Sigmoid colon (tissue), 7 donors: ENCODE measurements around the gene MRPL11. TPM values are rescaled to one million over a fixed set of nuclear protein-coding genes. Genes with fewer than 3 reads are reported as not detected.

Experiments
- DNase-seq: peaks from one replicate; pipeline ENCODE4 v3.0.0-alpha.2; 2019
- H3K27ac ChIP-seq, 4 donors: fragments of 200-600 bp; sonication (generic); one replicate each; pipeline ENCODE4 v1.5.1; 2016 to 2019; ENCODE audit warnings: mild to moderate bottlenecking in 1 of 4
- H3K27me3 ChIP-seq, 3 donors: fragments of 200-600 bp; sonication (generic); one replicate each; pipeline ENCODE4 v1.5.1; 2019; ENCODE audit warnings: mild to moderate bottlenecking in 1 of 3
- H3K36me3 ChIP-seq, 4 donors: fragments of 200-600 bp; sonication (generic); one replicate each; pipeline ENCODE4 v1.5.1; 2016 to 2019
- H3K4me1 ChIP-seq, 4 donors: fragments of 200-600 bp; sonication (generic); one replicate each; pipeline ENCODE4 v1.5.1; 2017 to 2019
- H3K4me3 ChIP-seq, 4 donors: fragments of 200-600 bp; sonication (generic); one replicate each; pipeline ENCODE4 v1.5.1; 2017 to 2019; ENCODE audit warnings: mild to moderate bottlenecking in 2 of 4, moderate library complexity in 1 of 4
- H3K9me3 ChIP-seq, 4 donors: fragments of 200-600 bp in 3 of 4; sonication (generic) in 3 of 4; one replicate each; pipeline versions ENCODE4 v1.5.1 to v1.6.1; 2013 to 2019
- EP300 ChIP-seq, 4 donors: sonication (generic); formaldehyde crosslinking; IDR thresholded peaks; one replicate each; pipeline ENCODE4 v1.6.1; 2017; ENCODE audit warnings: antibody characterized with exemption in 4 of 4
- POLR2A ChIP-seq, 2 donors: fragments of 450-650 bp; IDR thresholded peaks; one replicate each; pipeline ENCODE4 v1.6.1; 2016; ENCODE audit warnings: antibody characterized with exemption in 2 of 2, mild to moderate bottlenecking in 2 of 2, moderate library complexity in 2 of 2
- POLR2AphosphoS5 ChIP-seq, 4 donors: sonication (generic); formaldehyde crosslinking; IDR thresholded peaks; one replicate each; pipeline ENCODE4 v1.6.1; 2017; ENCODE audit warnings: antibody characterized with exemption in 4 of 4
- WGBS, 2 donors: extraction: QIAGEN DNeasy Blood & Tissue Kit; methylation state at CpG; one replicate each; pipeline ENCODE4 v1.1.7; 2013; 5-methylcytosine and 5-hydroxymethylcytosine counted together
- intact Hi-C: fragments of 100-400 bp; cut with DNase I; formaldehyde crosslinking; loops from one replicate; pipeline ENCODE4 v1.15.1; 2023
- polyA plus RNA-seq, 3 donors: library from polyadenylated mRNA; stranded (reverse); fragments of 200-250 nt; gene quantifications; one replicate each; pipeline ENCODE4 v1.2.3, GENCODE V29; 2013
- total RNA-seq, 4 donors: library from RNA; depleted of rRNA; stranded (reverse); fragments of >200 nt; gene quantifications; one replicate each; pipeline ENCODE4 v1.1.0, GENCODE V29; 2016
- TF ChIP-seq, protein P1 (sequence below), 4 experiments: fragments of 450-650 bp in 3 of 4; fragments of 200-600 bp in 1 of 4; IDR thresholded peaks; one replicate each; pipeline ENCODE4 v1.5.1; 2016 to 2019; ENCODE audit warnings: antibody characterized with exemption in 4 of 4, mild to moderate bottlenecking in 3 of 4, moderate library complexity in 2 of 4
- donor health status: healthy with polysubstance abuse.
- donor health status: Bipolar disorder and iron deficiency.
- donor health status: healthy.

The MRPL11 gene
- total and polyA plus RNA-seq, 7 donors, result 54.2 to 110 (median 65.1) TPM

DNA sequence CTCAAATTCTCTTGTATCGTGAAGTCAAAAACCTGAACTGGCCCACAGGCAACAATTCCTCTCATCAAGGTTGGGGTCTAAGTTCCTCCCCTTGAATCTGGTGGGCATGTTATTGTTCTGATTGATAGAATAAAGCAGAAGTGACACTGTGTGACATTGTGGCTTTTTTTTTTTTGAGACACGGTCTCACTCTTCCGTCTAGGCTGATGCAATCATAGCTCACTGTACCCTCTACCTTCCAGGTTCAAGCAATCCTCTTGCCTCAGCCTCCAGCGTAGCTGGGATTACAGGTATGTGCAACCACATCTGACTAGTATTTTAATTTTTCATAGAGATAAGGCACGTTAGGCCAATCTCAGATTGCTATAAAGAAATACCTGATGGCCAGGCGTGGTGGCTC is 19.2 kb upstream of the MRPL11 start:
- Histone ChIP-seq H3K27ac (no peak overlapping the region), H3K4me3 (no peak overlapping the region), H3K4me1 (no peaks in the 10 kb centered on the region), H3K36me3 (no peaks in the 10 kb centered on the region), H3K27me3 (no peaks in the 10 kb centered on the region), H3K9me3 (no peaks in the 10 kb centered on the region)
- intact Hi-C loops, result no loop called here
- 76 to 83% methylated on average over 6 of the region's 6 CpGs for WGBS, 2 donors
- TF ChIP-seq, protein P1, sequence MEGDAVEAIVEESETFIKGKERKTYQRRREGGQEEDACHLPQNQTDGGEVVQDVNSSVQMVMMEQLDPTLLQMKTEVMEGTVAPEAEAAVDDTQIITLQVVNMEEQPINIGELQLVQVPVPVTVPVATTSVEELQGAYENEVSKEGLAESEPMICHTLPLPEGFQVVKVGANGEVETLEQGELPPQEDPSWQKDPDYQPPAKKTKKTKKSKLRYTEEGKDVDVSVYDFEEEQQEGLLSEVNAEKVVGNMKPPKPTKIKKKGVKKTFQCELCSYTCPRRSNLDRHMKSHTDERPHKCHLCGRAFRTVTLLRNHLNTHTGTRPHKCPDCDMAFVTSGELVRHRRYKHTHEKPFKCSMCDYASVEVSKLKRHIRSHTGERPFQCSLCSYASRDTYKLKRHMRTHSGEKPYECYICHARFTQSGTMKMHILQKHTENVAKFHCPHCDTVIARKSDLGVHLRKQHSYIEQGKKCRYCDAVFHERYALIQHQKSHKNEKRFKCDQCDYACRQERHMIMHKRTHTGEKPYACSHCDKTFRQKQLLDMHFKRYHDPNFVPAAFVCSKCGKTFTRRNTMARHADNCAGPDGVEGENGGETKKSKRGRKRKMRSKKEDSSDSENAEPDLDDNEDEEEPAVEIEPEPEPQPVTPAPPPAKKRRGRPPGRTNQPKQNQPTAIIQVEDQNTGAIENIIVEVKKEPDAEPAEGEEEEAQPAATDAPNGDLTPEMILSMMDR (IDR thresholded peaks at IDR 0.05), result no peak
- no peak for TF ChIP-seq EP300 (IDR thresholded peaks at IDR 0.05)
- DNase-seq, result no peak

DNA sequence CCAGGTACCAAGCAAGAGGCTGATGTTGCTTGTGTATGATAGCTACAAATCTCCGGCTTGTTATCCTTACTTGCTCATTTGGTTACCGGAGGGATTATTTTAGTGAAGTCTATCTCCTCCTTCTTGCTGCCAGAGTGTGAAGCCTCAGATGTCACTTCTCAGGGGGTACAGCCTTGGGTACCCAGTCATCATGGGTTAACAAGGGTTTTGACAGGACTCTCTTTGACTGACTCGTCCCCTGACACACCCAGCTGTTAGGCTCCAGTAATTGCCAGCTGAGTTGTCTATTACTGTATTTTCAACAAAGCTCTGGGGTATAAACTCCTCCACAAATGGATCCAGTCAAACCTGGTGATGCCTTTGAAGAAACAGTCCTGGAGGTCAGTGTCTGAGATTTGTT is 16.2 kb upstream of the MRPL11 start:
- DNase-seq, result no peak
- intact Hi-C loops, result no loop called here
- WGBS, 2 donors, result 52 to 55% methylated on average over 3 of the region's 3 CpGs
- TF ChIP-seq EP300 (IDR thresholded peaks at IDR 0.05) (no peak), POLR2A (IDR thresholded peaks at IDR 0.05) (no peak), POLR2AphosphoS5 (IDR thresholded peaks at IDR 0.05) (no peak)
- TF ChIP-seq, protein P1 (IDR thresholded peaks at IDR 0.05), result no peak
- Histone ChIP-seq H3K27me3 (no peaks in the 10 kb centered on the region), H3K27ac (no peak overlapping the region), H3K9me3 (no peaks in the 10 kb centered on the region), H3K36me3 (no peaks in the 10 kb centered on the region), H3K4me1 (no peaks in the 10 kb centered on the region), H3K4me3 (no peak overlapping the region)

DNA sequence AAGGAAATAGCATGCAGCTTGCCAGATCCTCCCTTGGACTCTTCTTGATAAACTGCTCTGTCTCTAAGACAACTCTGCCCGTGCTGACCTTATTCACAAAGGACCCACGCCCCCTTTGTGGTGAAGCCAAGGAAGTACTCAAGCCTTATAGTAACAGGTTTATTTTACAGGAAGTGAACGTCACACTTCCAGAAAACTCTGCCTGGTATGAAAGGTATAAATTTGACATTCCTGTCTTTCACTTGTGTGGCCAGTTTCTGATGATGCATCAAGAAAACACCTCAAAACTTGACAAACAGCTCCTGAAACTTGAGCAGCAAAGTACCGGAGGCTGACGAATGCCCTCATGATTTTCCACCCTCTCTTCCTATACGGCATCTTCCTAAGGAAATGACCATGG is 15.6 kb upstream of the MRPL11 start:
- no peaks in the 10 kb centered on the region for H3K4me1 ChIP-seq
- intact Hi-C loops, result no loop called here
- H3K27me3 ChIP-seq, result no peaks in the 10 kb centered on the region
- TF ChIP-seq, protein P1 (IDR thresholded peaks at IDR 0.05), result no peak
- TF ChIP-seq POLR2AphosphoS5 (IDR thresholded peaks at IDR 0.05), result no peak
- no peak for TF ChIP-seq EP300 (IDR thresholded peaks at IDR 0.05)
- TF ChIP-seq POLR2A (IDR thresholded peaks at IDR 0.05), result no peak
- no peak overlapping the region for H3K4me3 ChIP-seq
- H3K9me3 ChIP-seq, result no peaks in the 10 kb centered on the region
- DNase-seq, result no peak
- WGBS, 2 donors, result 33 to 36% methylated on average over 6 of the region's 6 CpGs
- no peak overlapping the region for H3K27ac ChIP-seq
- H3K36me3 ChIP-seq, result no peaks in the 10 kb centered on the region

- H3K36me3 ChIP-seq, result no peaks in the 10 kb centered on the region
- H3K4me3 ChIP-seq, result no peak overlapping the region
- no peaks in the 10 kb centered on the region for H3K4me1 ChIP-seq
- intact Hi-C loops, result no loop called here
- WGBS, 2 donors, result 87 to 90% methylated on average over 4 of the region's 4 CpGs
- no peak for DNase-seq
- H3K9me3 ChIP-seq, result no peaks in the 10 kb centered on the region
- TF ChIP-seq POLR2A (IDR thresholded peaks at IDR 0.05), result no peak
- TF ChIP-seq, protein P1 (IDR thresholded peaks at IDR 0.05), result no peak
- no peak for TF ChIP-seq POLR2AphosphoS5 (IDR thresholded peaks at IDR 0.05)
- TF ChIP-seq EP300 (IDR thresholded peaks at IDR 0.05), result no peak
- no peaks in the 10 kb centered on the region for H3K27me3 ChIP-seq
- no peak overlapping the region for H3K27ac ChIP-seq
These were observed 13.0 kb upstream of the MRPL11 start for GRCh38 chr11:66451663-66452062.

- Histone ChIP-seq H3K4me1 (no peaks in the 10 kb centered on the region), H3K27ac (no peak overlapping the region), H3K9me3 (no peaks in the 10 kb centered on the region), H3K27me3 (no peaks in the 10 kb centered on the region), H3K4me3 (no peak overlapping the region), H3K36me3 (no peaks in the 10 kb centered on the region)
- WGBS, 2 donors, result 66 to 73% methylated on average over 4 of the region's 4 CpGs
- intact Hi-C loops, result no loop called here
- DNase-seq, result no peak
- TF ChIP-seq POLR2A (IDR thresholded peaks at IDR 0.05), result no peak
- TF ChIP-seq POLR2AphosphoS5 (IDR thresholded peaks at IDR 0.05), result no peak
- TF ChIP-seq, protein P1 (IDR thresholded peaks at IDR 0.05), result no peak
- TF ChIP-seq EP300 (IDR thresholded peaks at IDR 0.05), result no peak
These were observed 11.9 kb upstream of the MRPL11 start for GRCh38 chr11:66450560-66450959.
